Thoracic aorta (tissue), 2 donors: Measurements from ENCODE around the gene FARP1. TPM values are rescaled to one million over a fixed set of nuclear protein-coding genes. Genes with fewer than 3 reads are reported as not detected.

Experiments
- ATAC-seq: fragments of 150-250 bp; one replicate; pipeline ENCODE4 v1.8.0; 2017; ENCODE audit warnings: low read depth; ENCODE audit not compliant: insufficient number of reproducible peaks, low FRiP score
- DNase-seq: peaks from one replicate; pipeline ENCODE4 v3.0.0-alpha.2; 2020; ENCODE audit warnings: low spot score
- H3K27ac ChIP-seq, 2 donors: fragments of 200-600 bp; sonication (generic); 1 replicate in 1 of 2; 2 replicates in 1 of 2; pipeline ENCODE4 v1.5.1; 2016; ENCODE audit warnings: mild to moderate bottlenecking in 2 of 2, moderate library complexity in 2 of 2
- H3K27me3 ChIP-seq: fragments of 200-600 bp; sonication (generic); replicated peaks from 2 replicates; pipeline ENCODE4 v1.6.0; 2016; ENCODE audit warnings: mild to moderate bottlenecking; ENCODE audit not compliant: insufficient read depth
- H3K36me3 ChIP-seq: fragments of 200-600 bp; sonication (generic); one replicate; pipeline ENCODE4 v1.5.1; 2016
- H3K4me1 ChIP-seq, 2 donors: fragments of 200-600 bp; sonication (generic); 1 replicate in 1 of 2; 2 replicates in 1 of 2; pipeline versions ENCODE4 v1.5.1 to v1.6.0; 2016; ENCODE audit warnings: low read depth in 2 of 2, mild to moderate bottlenecking in 1 of 2; ENCODE audit not compliant: control insufficient read depth in 1 of 2
- H3K4me3 ChIP-seq: fragments of 200-600 bp; sonication (generic); 2 replicates; pipeline ENCODE4 v1.5.1; 2016; ENCODE audit warnings: mild to moderate bottlenecking
- H3K9me3 ChIP-seq: fragments of 200-600 bp; sonication (generic); 2 replicates; pipeline ENCODE4 v1.5.1; 2016
- total RNA-seq, 2 donors: library from RNA; depleted of rRNA; stranded (reverse); fragments of >200 nt; gene quantifications; one replicate each; pipeline versions ENCODE4 v1.1.0 to v1.2.3, GENCODE V29; 2016
- TF ChIP-seq, protein P1 (sequence below): fragments of 200-600 bp; sonication (generic); IDR thresholded peaks from one replicate; pipeline ENCODE4 v1.5.1; 2019; ENCODE audit warnings: antibody characterized with exemption

The FARP1 gene
- total RNA-seq, 2 donors from 2014 or later: 17.6 to 30.3 TPM

DNA sequence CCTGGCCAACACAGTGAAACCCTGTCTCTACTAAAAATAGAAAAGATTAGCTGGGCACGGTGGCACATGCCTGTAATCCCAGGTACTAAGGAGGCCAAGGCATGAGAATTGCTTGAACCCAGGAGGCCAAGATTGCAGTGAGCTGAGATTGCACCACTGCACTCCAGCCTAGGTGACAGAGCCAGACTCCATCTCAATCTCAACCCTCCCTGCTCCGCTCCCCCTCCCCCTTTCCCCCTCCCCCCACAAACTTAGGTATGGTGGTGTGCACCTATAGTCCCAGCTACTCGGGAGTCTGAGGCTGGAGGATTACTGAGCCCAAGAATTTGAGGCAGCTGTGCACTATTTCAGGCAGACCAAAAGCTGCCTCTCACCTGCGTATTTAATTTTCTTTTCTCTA lies 55.8 kb downstream of the FARP1 start:
- no peaks in the 10 kb centered on the region for H3K27me3 ChIP-seq
- ATAC-seq (no peak), DNase-seq (no peak)
- no peak overlapping the region for H3K4me3 ChIP-seq
- H3K27ac ChIP-seq: no peak overlapping the region
- TF ChIP-seq, protein P1, sequence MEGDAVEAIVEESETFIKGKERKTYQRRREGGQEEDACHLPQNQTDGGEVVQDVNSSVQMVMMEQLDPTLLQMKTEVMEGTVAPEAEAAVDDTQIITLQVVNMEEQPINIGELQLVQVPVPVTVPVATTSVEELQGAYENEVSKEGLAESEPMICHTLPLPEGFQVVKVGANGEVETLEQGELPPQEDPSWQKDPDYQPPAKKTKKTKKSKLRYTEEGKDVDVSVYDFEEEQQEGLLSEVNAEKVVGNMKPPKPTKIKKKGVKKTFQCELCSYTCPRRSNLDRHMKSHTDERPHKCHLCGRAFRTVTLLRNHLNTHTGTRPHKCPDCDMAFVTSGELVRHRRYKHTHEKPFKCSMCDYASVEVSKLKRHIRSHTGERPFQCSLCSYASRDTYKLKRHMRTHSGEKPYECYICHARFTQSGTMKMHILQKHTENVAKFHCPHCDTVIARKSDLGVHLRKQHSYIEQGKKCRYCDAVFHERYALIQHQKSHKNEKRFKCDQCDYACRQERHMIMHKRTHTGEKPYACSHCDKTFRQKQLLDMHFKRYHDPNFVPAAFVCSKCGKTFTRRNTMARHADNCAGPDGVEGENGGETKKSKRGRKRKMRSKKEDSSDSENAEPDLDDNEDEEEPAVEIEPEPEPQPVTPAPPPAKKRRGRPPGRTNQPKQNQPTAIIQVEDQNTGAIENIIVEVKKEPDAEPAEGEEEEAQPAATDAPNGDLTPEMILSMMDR: no peak
- H3K4me1 ChIP-seq: no peaks in the 10 kb centered on the region
- no peaks in the 10 kb centered on the region for H3K36me3 ChIP-seq
- H3K9me3 ChIP-seq: no peaks in the 10 kb centered on the region

DNA sequence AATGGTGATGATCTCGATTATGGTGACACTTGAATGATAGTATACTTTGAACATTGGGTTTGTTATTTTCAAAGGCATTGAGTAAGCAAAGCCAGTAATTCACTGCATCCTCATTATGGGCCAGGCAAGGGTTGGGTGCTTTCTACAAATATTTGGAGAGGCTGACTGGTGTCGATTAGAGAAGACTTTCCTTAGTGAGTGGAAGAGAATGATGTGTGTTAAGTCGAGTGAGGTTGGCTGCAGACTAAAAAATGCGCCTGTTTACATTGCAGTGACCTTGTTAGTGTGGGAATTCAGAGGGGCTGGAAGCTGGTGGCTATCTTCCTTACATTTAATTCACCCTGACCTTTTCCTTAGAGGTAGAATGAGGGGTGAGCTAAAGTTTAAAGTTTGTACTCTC lies 56.6 kb downstream of the FARP1 start:
- Histone ChIP-seq H3K4me3 (no peak overlapping the region), H3K27ac (no peak overlapping the region), H3K27me3 (no peaks in the 10 kb centered on the region), H3K9me3 (no peaks in the 10 kb centered on the region), H3K4me1 (no peaks in the 10 kb centered on the region), H3K36me3 (no peaks in the 10 kb centered on the region)
- ATAC-seq (no peak), DNase-seq (no peak)
- TF ChIP-seq, protein P1: no peak

DNA sequence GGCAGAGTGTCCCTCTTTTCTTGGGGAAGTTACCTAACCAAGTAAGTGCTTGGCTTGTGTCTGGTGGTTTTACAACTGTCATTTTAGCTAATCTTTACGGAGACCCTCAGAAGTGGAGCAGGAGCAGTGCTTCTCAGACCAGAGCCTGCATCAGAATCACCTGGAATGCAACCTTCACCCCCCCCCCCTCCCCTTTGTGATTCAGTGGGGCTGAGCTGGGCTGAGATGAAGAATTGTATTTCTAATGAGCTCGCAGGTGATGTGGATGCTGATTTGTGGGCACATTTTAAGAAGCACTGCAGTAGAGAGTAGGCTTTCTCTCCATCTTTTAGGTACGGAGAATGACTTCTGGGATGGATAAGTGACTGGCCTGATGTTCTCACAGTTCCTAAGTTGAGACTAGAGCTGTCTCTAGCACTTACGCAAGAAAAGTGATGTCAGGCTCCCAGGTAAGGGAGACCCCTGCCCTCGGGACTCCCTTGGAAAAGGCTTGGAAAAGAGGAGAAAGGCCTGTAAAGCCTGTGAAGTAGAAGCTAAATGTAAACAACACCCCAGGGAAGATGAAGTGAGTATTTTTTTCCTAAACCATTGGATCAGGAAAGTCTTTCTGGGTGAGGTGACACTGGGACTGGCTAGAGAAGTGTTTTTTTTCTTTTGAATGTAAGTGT lies 57.5 kb downstream of the FARP1 start:
- TF ChIP-seq, protein P1: no peak
- H3K27ac ChIP-seq: no peak overlapping the region
- H3K27me3 ChIP-seq: no peaks in the 10 kb centered on the region
- H3K4me3 ChIP-seq: no peak overlapping the region
- no peak for DNase-seq
- ATAC-seq: peak; percentile 43
- no peaks in the 10 kb centered on the region for H3K4me1 ChIP-seq
- H3K9me3 ChIP-seq: peaks cover 2% of the 10 kb centered on the region
- H3K36me3 ChIP-seq: no peaks in the 10 kb centered on the region

DNA sequence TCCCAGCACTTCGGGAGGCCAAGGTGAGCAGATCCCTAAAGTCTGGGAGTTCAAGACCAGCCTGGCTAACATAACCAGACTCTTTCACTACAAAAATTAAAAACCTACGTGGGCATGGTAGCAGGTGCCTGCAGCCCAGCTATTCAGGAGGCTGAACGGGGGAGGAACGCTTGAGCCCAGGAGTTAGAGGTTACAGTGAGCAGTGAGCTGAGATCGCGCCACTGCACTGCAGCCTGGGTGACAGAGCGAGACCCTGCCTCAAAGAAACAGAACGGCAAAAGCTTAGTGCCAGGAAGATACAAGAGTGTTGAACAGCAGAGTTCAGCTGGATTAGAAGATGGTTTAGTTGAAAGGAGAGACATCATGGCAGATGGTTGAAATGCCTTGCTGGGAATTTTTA lies 58.3 kb downstream of the FARP1 start:
- Histone ChIP-seq H3K27ac (no peak overlapping the region), H3K36me3 (no peaks in the 10 kb centered on the region), H3K4me3 (no peak overlapping the region), H3K9me3 (peaks cover 10% of the 10 kb centered on the region), H3K27me3 (no peaks in the 10 kb centered on the region), H3K4me1 (no peaks in the 10 kb centered on the region)
- ATAC-seq: no peak
- DNase-seq: no peak
- TF ChIP-seq, protein P1: no peak

DNA sequence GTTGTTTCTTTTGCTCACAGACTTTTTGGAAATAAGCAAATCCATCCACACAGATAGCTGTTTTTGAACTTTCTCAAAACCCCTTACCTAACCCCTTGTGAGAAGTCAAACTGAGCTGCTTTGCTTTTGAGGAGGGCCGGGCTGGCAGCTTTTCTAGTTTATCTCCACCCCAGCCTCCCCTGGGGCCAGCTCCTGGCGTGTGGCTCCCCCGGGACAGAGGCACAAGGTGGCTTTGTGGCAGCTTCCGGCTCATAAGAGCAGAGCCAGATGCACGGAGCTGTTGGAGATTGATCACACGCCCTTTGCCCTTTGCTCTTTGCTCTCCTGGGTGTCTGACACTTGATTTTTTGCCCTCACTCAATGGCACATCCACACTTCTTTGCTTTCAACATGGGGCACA lies 59.1 kb downstream of the FARP1 start:
- DNase-seq (no peak), ATAC-seq (no peak)
- Histone ChIP-seq H3K36me3 (no peaks in the 10 kb centered on the region), H3K27me3 (no peaks in the 10 kb centered on the region), H3K27ac (no peak overlapping the region), H3K4me3 (no peak overlapping the region), H3K4me1 (peaks cover 0 to under 1% of the 10 kb centered on the region in 2 donors), H3K9me3 (peaks cover 13% of the 10 kb centered on the region)
- TF ChIP-seq, protein P1: no peak
